Stimulated activated CD8-positive, alpha-beta memory T cell treated with anti-CD3 and anti-CD28 coated beads, Interleukin-12 subunit alpha, Interleukin-12 subunit beta, amount 100 ng/mL, for 4 hours (primary cell): ENCODE results near the gene GALNT9.
"Not testable (repeated sequence)": the region's sequence is repeated elsewhere in the genome, so short reads cannot be mapped to it uniquely, and the experiment has no call there.

Source experiments
- DNase-seq: peaks from one replicate; pipeline ENCODE4 v3.0.0-alpha.2; 2020; ENCODE audit warnings: low read depth

The GALNT9 gene

GRCh38 chr12:132263451-132264049 is 65.8 kb downstream of the GALNT9 start:
- no peak for DNase-seq

- DNase-seq: no peak
Measured at GRCh38 chr12:132263061-132263360, 66.4 kb downstream of the GALNT9 start.

- DNase-seq: no peak
Measured at GRCh38 chr12:132262256-132263060, 66.9 kb downstream of the GALNT9 start.

- no peak for DNase-seq
Measured at GRCh38 chr12:132261328-132262138, 67.9 kb downstream of the GALNT9 start.

GRCh38 chr12:132260721-132261120 is 68.7 kb downstream of the GALNT9 start:
- no peak for DNase-seq

- no peak for DNase-seq
Measured at GRCh38 chr12:132259872-132260695, 69.3 kb downstream of the GALNT9 start.

- DNase-seq: no peak
Measured at GRCh38 chr12:132259364-132259871, 70.0 kb downstream of the GALNT9 start.

- DNase-seq: no peak
Measured at GRCh38 chr12:132258543-132258942, 70.8 kb downstream of the GALNT9 start.

- DNase-seq: no peak
Measured at GRCh38 chr12:132257955-132258490, 71.4 kb downstream of the GALNT9 start.

GRCh38 chr12:132257206-132257954 is 72.0 kb downstream of the GALNT9 start:
- no peak for DNase-seq

GRCh38 chr12:132256646-132257045 is 72.7 kb downstream of the GALNT9 start:
- DNase-seq: no peak

- no peak for DNase-seq
Measured at GRCh38 chr12:132255642-132256041, 73.7 kb downstream of the GALNT9 start.

GRCh38 chr12:132253698-132254480 is 75.5 kb downstream of the GALNT9 start:
- no peak for DNase-seq

GRCh38 chr12:132252981-132253380 is 76.4 kb downstream of the GALNT9 start:
- not testable (repeated sequence) for DNase-seq

- DNase-seq: no peak
Measured at GRCh38 chr12:132251741-132252490, 77.5 kb downstream of the GALNT9 start.

- DNase-seq: no peak
Measured at GRCh38 chr12:132251310-132251709, 78.1 kb downstream of the GALNT9 start.

- DNase-seq: no peak
Measured at GRCh38 chr12:132250707-132251106, 78.7 kb downstream of the GALNT9 start.

- DNase-seq: no peak
Measured at GRCh38 chr12:132249689-132250478, 79.5 kb downstream of the GALNT9 start.
